Measurements from ENCODE around the gene CRYGB.
A peak's percentile ranks its signal among the peaks of the same experiment; 100 is the strongest.

Gene CRYGB, protein sequence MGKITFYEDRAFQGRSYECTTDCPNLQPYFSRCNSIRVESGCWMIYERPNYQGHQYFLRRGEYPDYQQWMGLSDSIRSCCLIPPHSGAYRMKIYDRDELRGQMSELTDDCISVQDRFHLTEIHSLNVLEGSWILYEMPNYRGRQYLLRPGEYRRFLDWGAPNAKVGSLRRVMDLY

DNA sequence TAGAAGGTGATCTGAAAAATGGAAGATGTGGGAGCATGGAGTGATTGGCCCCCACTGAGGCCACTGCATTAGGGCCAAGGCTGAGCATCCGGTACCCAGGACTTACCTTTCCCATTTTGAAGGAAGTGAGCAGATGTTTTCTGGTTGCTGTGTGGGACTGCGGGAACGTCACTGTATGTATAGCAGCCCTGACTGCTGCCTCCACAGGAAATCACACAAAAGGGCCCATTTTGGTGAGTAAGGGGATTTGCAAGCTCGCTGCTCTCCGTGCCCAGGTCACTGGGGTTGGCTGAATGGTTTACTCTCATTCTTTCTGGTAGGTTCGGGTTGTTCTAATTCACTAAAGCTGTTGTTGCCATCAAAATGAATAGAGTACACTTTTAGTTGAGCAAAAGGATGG is at the start of gene CRYGB:
CRYGB (minus strand) TSS at position 153 of the 400 bp plus-strand sequence; CDS start at position 115, 38 bp downstream.
- no peak for DNase-seq

DNA sequence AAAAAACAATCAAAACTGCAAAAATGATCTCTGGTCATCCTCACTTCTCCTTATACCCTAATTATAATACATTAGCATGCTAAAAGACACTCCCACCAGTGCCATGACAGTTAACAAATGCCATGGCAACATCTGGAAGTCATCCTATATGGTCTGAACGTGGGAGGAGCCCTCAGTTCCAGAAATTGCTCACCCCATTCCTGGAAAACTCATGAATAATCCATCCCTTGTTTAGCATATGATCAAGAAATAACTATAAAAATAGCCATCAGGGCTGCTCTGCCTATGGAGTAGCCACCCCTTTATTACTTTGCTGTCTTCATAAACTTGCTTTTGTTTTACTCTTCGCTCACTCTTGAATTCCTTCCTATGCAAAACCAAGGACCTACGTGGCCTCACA is 49.6 kb upstream of the CRYGB start:
- no peak for DNase-seq

GRCh38 chr2:208192611-208193236 is 46.8 kb upstream of the CRYGB start:
- no peak for DNase-seq

- DNase-seq: no peak
These were observed 44.0 kb upstream of the CRYGB start, which contains the start of gene C2orf80 for GRCh38 chr2:208189810-208190503. TSS of gene C2orf80 (minus strand) at chr2:208190030. CDS start at chr2:208186986, 3,044 bp downstream.

GRCh38 chr2:208189069-208189809 is 43.3 kb upstream of the CRYGB start:
- DNase-seq: no peak

DNA sequence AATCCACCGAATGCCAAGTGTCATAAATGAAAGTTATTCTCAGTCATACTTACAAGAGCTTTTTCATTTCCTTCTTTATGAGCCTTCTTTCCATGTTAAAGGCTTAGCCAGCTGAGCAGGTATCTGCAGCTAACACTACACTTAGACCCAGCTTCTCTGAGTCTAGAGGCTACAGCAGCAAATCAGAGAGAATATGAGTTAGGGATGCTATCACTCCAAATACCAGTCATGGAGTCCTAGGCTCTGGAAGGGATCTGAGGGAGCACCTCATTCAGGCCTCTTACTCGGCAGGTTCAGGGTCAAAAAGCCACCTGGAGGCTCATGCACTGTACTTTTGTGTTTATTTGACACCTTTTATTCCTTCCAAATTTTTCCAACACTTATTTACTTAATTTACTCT is 40.9 kb upstream of the CRYGB start:
- DNase-seq: no peak

- DNase-seq: no peak
These were observed 40.5 kb upstream of the CRYGB start for GRCh38 chr2:208186465-208186864.

DNA sequence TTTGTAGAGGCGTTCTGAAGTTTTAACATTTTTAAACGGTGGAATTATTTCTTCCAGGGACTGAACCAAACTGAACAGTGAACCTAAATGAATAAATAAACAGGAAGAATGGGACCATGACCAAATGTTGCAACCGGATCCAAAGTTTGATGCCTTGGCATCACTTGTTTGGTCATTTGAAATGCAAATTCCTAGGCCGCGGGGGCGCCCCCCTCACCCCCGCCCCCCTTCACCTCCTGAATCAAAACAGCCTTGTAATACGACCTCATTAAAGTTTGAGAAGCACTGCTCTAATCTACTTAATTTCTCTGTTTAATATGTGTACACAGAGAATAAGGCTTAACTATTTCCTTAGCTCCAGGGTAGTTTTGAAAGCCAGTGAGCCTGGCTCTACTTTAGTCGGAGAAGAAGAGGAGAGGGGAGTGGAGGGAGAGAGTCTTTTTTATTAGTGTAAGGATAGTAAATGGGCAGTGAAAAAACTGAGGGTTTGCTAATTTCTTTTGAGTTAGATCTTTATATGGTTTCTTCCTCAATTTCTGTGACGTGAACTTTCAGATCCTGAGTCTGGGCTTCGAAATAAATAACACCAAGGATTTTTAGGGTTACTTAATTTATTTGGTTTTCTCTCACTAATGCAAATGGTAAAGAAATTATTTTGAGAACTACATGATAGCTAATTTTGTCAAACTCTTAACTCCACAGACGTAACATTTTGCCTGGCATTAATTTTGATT is 38.2 kb upstream of the CRYGB start:
- DNase-seq: no peak

DNA sequence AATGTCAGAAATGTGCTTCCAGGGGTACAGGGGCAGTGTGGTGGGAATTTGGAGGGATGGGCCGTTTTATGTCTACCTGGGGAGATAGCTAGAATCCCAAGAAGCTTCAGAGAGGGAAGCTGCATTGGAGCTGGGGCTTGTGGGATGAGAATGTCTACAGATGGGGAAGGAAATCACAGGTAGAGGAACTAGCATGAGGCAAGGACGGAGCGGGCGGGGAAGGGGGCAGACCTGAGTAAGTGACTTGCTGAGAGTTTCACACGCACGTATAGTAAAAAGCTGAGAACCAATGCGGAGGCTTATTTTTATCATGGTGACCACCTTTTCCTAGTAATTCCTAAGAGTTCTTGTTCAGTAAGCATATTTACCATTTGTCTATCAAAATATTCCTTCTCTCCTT is 37.6 kb upstream of the CRYGB start:
- DNase-seq: no peak

- DNase-seq: no peak
These were observed 36.9 kb upstream of the CRYGB start for GRCh38 chr2:208182835-208183234.

DNA sequence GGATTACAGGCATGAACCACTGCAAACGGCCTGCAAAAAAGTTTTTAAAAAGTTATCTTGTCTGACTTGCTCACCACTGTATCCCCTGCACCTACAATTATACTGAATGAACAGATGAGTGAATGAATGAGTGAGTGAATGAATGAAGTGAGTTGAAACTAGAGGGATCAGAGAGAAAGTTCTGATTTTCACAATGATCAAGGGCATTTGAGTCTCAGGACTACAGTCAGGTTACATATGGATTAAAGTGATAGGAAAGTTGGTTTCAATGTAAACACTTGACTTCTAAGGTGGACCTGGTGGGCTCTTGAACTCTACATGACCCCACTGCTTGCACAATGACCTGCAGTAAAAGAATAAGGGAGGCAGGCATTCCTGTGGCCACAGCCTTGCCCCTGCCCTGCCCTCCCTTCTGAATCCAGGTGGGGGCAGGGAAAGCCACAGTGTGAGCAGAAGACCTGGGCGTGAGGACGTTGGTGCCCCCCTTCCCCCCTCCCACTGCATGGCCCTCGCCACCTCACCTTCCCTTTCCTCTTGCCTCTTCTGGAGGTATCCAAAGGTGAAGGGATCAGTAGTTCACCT is 33.2 kb upstream of the CRYGB start:
- no peak for DNase-seq

DNA sequence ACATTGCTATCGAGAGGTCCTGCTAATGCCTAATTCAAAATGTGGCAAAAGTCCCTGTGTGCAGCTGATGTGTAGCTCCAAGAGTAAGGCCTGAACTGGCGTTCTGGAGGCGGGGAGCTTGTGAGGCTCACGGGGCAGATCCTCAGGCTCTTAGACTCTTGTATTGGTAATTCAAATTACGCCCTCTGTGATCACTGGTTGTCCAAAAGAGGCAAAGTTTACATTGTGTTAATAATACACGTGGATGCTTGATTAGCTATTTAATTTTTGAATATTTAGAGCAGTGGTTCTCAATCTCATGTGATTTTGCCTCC is 29.8 kb upstream of the CRYGB start:
- DNase-seq: no peak

GRCh38 chr2:208175069-208175839 is 29.3 kb upstream of the CRYGB start:
- peak; percentile 75 for DNase-seq

GRCh38 chr2:208174144-208174543 is 28.2 kb upstream of the CRYGB start:
- DNase-seq: no peak

DNA sequence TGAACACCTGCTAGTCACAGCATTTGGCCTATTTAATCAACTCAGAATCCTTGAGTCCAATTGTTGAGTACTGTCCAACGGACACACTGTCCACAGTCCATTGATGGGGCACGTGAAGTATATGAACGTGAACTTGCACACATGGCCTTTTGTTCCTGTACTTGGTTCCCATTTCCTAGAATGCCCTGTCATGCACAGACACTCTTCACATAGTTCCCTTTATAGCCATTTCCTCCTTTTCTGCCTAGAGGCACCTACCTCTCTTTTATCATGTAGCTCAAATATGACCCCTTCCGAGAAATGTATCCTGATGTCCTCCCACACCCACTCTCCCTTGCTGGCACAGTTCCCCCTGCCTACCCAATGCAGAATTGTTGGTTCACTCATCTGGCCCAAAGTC is 26.2 kb upstream of the CRYGB start:
- no peak for DNase-seq

DNA sequence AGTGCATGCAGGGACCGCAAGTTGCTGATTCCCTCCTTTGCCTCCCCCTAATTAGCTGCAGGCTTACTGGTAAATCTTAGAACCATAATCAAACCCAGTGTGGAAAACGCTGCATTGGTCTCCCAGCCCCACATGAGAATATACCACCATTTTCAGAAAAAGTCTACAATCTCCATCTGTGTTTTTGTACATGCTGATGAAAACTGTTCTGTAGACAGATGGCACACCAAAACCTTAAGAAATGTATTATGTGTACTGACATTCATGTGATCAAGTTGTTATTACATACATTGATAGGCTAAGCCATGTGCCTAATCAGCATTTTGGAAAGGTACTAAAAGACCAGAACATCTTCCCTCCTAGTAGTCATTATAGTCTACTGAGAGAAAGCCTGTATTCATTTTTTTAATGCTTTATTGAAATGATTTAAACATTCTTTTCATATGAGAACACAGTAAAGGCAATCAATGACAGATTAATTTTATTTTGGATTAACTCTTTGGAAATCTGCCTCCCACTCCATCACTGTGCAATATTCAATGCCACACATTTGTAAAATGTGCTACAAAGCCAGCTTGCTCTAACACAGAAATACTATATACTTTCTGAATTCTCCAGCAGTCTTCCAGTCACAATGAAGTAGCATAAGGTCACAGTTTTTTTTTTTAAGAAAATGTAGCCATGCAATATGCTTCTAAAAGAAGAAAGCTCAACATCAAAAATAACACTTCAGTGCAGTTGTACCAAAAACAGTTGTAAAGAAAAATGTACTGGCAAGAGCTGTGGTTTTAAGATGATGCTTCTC is 19.2 kb upstream of the CRYGB start:
- DNase-seq: no peak

GRCh38 chr2:208163489-208163888 is 17.5 kb upstream of the CRYGB start, which contains the start of gene CRYGA:
TSS of gene CRYGA (minus strand) at chr2:208163589. CDS start at chr2:208163556, 33 bp downstream.
- no peak for DNase-seq

- no peak for DNase-seq
These were observed 10.5 kb upstream of the CRYGB start for GRCh38 chr2:208156439-208156838.

DNA sequence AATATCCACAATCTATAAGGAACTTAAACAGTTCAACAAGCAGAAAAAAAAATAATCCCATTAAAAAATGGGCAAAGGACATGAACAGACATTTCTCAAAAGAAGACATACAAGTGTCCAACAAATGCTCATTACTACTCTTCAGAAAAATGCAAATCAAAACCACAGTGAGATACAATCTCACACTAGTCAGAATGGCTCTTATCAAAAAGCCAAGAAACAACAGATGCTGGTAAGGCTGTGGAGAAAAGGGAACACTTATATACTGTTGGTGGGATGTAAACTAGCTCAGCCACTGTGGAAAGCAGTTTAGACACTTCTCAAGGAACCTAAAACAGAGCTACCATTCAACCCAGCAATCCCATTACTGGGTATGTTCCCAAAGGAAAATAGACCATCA is 7.2 kb upstream of the CRYGB start:
- DNase-seq: no peak

DNA sequence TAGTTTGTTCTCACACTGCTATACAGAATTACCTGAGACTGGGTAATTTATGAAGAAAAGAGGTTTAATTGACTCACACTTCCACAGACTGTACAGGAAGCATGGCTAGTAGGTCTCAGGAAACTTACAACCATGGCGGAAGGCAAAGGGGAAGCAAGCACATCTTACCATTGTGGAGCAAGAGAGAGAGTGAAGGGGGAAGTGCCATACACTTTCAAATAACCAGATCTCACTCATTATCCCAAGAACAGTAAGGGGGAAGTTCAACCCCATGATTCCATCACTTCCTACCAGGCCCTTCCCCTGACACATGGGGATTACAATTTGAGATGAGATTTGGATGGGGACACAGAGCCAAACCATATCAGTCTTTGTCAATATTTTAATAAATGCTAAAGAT is 5.0 kb upstream of the CRYGB start:
- DNase-seq: no peak

- DNase-seq: no peak
These were observed 4.1 kb upstream of the CRYGB start for GRCh38 chr2:208150094-208150493.
